ENCODE data around the gene LIPG.

The LIPG gene

DNA sequence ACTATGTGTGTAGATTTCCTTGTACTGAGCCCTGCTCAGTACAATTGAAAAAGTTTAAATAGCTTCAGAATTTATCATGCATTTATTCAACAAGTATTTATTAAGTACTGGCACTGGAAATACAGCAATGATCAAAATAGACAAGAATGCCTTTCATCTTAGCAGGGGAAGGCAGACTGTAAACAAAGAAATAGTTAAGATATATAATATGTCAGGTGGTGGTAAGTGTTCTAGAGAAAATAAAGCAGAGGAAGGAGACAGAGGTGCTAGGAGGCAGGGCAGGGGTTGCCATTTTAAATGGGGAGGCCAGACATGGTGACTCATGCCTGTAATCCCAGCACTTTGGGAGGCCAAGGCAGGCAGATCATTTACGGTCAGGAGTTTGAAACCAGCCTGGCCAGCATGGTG lies 13.6 kb upstream of the LIPG start:
- TF ChIP-seq CTCF (IDR thresholded peaks at IDR 0.05; ENCODE audit: low read depth, low read length), result no peak
- DNase-seq (ENCODE audit: extremely low read depth, low read depth), result no peak

DNA sequence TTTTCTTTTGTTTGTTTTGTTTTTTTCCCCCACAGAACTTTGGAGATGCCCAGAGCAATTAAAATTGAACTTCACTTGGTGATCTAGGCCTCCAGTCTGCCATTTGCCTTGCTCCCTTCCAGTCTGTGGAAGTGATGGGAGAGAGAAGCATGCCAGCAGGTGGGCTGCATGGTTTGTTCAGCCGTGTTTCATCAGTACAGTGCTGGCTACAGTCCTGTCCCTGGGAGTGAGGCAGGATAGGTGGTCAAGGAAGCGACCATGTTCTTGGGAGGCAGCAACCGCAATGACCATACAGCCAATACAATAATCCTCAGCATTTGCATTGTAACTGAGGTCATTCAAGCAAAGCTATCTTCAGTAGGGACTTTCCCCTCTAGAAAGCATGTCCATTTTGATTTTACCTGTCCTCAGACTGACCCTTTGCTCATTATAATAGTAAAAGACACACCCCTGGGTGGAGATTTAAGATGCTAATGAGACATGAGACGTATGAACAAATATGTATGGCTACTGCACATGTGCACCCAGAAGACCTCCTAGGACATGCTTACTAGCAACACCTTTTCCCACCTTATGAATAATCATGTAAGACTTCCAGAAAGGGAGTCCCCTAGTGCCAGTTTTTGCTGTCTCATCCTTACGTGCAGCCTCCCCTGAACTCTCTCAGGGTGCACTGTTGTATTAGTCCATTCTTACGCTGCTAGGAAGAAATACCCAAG lies 11.1 kb upstream of the LIPG start:
- TF ChIP-seq CTCF (IDR thresholded peaks at IDR 0.05; ENCODE audit: low read depth, low read length), result no peak
- no peak for DNase-seq (ENCODE audit: extremely low read depth, low read depth)

DNA sequence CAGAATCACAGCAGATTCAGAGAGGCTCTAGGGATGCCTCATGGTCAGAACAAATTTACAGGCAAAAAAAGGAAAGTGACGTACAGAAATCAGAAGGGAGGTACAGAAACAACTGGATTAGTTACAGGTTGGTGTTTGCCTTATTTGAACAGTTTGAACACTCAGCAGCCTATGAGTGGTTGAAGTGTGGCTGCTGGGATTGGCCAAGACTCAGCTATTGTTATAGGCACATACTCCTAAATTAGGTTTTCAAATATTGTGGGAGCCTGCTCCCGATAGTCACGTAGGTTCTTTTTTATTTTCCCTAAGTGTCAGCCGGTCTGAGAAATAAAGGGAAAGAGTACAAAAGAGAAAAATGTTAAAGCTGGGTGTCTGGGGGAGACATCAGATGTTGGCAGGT lies 8.9 kb upstream of the LIPG start:
- no peak for TF ChIP-seq CTCF (IDR thresholded peaks at IDR 0.05; ENCODE audit: low read depth, low read length)
- no peak for DNase-seq (ENCODE audit: extremely low read depth, low read depth)

- no peak for DNase-seq (ENCODE audit: extremely low read depth, low read depth)
- no peak for TF ChIP-seq CTCF (IDR thresholded peaks at IDR 0.05; ENCODE audit: low read depth, low read length)
These were observed 6.2 kb upstream of the LIPG start for GRCh38 chr18:49555641-49556040.

DNA sequence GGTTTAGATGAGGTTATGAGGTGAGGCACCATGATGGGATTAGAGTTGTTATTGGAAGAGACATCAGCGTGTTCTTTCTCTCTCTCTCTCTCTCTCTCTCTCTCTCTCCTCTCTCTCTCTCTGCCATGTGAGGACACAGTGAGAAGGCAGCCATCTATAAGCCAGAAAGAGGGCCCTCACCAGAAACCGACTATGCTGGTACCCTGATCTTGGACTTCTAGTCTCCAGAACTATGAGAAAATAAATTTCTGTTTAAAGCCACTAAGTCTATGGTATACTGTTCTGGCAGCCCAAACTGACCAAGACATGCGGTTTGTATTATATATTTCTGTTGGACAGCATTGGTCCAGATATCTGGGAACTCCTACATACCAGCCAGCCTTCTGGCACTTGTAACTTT lies 3.5 kb upstream of the LIPG start:
- TF ChIP-seq CTCF (IDR thresholded peaks at IDR 0.05; ENCODE audit: low read depth, low read length), result no peak
- DNase-seq (ENCODE audit: extremely low read depth, low read depth), result no peak

DNA sequence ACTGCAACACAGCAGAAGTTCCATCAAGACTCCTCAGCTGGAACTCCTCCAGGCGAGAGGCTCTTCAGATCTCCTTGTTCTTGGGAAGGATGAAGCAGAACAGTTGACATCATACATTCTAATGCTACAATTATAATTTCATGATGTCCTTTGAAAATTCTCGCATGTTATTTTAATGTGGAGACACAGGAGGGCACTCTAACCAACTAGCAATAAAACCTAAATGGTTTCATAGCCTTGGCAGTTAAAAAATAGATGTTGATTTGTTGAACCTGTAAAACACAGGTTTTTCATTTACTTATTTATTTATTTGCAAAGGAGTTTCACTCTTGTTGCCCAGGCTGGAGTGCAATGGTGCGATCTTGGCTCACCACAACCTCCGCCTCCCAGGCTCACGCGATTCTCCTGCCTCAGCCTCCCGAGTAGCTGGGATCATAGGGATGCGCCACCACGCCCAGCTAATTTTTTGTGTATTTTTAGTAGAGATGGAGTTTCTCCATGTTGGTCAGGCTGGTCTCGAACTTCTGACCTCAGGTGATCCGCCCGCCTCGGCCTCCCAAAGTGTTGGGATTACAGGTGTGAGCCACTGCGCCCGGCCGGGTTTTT lies 2.4 kb upstream of the LIPG start:
- peak; percentile 10 for DNase-seq (ENCODE audit: extremely low read depth, low read depth)
- TF ChIP-seq CTCF (IDR thresholded peaks at IDR 0.05; ENCODE audit: low read depth, low read length), result peak; percentile 56

DNA sequence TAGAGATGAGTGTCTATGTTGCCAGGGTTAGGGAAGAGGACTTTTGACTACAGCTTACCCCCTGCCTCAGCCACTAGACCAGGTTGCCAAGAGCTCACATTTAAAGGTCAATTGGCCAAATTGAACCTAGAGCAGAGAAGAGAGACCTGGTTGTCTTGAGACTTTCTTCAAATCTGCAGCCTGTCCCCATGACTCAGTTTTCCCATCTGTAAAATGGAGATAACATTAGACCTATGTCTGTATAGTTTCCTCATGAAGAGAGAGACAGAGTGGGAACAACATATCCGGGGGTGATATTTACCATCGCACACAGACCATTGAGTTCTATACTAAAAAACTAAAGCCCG lies 1.6 kb upstream of the LIPG start:
- no peak for TF ChIP-seq CTCF (IDR thresholded peaks at IDR 0.05; ENCODE audit: low read depth, low read length)
- no peak for DNase-seq (ENCODE audit: extremely low read depth, low read depth)
